ENCODE data around the gene RGS21.
"Not testable (repeated sequence)": the region's sequence is repeated elsewhere in the genome, so short reads cannot be mapped to it uniquely, and the experiment has no call there.

Gene RGS21, protein sequence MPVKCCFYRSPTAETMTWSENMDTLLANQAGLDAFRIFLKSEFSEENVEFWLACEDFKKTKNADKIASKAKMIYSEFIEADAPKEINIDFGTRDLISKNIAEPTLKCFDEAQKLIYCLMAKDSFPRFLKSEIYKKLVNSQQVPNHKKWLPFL

DNA sequence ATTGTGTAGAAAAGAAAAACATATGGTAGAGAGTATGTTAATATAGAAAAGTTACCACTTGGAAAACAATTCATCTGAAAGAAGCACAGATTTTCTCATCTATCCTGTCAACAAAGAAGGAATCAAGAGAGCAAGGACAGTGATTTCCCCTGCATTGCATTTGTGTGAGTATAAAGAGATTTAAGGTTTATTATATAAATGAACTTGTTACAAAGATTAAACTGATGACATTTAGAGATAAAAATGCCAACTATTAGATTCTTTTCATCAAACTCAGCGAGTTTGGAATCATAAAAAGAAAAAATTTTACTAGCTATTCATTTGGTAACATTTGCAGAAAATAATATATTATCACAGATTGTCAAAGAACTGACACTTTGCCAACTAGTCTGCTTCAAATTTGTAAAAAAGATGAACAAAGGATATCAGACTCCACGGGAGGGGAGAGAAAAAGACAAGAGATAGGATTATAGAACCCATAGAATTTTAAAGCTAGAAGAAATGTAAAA, at the start of gene RGS21:
RGS21 (plus strand) TSS at position 51 of the 509 bp plus-strand sequence. CDS start 26,045 bp downstream, outside the sequence.
- DNase-seq (no peak), ATAC-seq (no peak)
- H3K9me3 Mint-ChIP-seq: no peaks in the 10 kb centered on the region
- no peaks in the 10 kb centered on the region for H3K27me3 Mint-ChIP-seq
- H3K4me1 Mint-ChIP-seq: no peaks in the 10 kb centered on the region
- no peak within 1 kb of the TSS for H3K4me3 Mint-ChIP-seq
- H3K27ac Mint-ChIP-seq: no peak within 1 kb of the TSS

DNA sequence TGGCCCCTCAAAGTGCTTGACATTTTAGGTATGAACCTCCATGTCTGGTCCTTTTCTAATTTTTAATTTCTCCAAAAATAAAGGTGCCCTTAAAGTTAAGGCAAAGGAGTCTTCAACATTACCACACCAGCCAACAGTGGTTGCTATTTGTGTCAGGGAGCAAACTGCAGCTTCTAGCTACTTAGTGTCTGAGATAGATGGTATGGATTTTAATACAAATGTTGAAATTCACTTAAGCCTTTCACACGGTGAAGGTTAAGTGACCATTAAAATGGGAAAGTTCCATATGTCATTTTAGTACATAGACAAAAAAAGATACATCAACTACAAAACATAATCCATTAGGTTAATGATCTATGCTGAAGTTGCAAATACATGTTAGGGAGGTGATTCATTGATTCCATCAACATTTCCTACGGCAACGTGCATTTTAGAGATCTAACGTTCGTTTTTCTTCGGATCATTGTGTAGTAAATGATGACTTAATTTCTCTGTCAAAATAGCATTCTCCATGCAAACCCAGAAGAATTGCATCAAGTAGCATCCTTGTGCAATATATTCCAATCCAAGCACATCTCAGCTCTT, 48.2 kb upstream of the RGS21 start:
- H3K27me3 Mint-ChIP-seq: no peaks in the 10 kb centered on the region
- no peak overlapping the region for H3K27ac Mint-ChIP-seq
- no peaks in the 10 kb centered on the region for H3K9me3 Mint-ChIP-seq
- no peak overlapping the region for H3K4me3 Mint-ChIP-seq
- no peak for ATAC-seq
- no peaks in the 10 kb centered on the region for H3K4me1 Mint-ChIP-seq
- DNase-seq: no peak

DNA sequence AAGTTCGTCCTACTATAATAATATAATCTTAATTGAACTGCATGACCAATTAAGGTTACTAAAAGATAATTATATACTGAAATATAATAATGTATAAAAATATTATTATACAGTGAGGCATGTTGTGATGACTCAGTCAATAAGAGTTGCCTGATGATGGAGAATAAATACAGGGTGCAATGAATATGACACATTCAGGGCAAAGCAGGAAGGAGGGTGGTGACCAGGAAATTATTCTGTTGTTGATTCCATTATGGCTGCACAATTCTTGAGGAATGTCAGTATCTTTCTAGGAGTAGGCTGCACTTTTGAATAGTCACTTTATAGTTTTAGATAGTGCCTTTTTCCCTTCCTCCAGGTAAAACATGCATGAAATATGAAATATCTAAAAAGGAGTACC, 46.4 kb upstream of the RGS21 start:
- no peaks in the 10 kb centered on the region for H3K27me3 Mint-ChIP-seq
- no peak overlapping the region for H3K4me3 Mint-ChIP-seq
- no peak overlapping the region for H3K27ac Mint-ChIP-seq
- no peak for ATAC-seq
- H3K4me1 Mint-ChIP-seq: no peaks in the 10 kb centered on the region
- H3K9me3 Mint-ChIP-seq: no peaks in the 10 kb centered on the region
- no peak for DNase-seq

DNA sequence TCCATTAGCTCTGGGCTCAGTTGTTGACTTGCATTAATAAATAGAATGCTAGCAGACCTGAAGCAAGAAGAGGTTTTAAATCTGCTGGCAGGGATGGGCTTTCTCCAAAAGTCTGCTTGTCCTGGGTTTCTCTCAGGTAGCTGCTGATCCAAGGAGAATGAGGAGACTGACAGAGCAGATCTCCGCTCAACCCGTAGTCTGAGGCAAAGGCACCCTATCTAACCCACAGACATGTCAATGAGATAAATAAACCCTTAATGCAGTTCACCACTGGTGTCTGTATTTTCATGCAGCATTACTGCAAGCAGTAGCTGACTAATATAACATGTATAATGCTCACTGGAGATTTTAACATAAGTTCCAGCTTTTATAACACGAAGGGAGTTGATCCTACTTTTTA, 44.1 kb upstream of the RGS21 start:
- no peaks in the 10 kb centered on the region for H3K27me3 Mint-ChIP-seq
- ATAC-seq (no peak), DNase-seq (no peak)
- H3K27ac Mint-ChIP-seq: no peak overlapping the region
- H3K9me3 Mint-ChIP-seq: no peaks in the 10 kb centered on the region
- no peaks in the 10 kb centered on the region for H3K4me1 Mint-ChIP-seq
- no peak overlapping the region for H3K4me3 Mint-ChIP-seq

DNA sequence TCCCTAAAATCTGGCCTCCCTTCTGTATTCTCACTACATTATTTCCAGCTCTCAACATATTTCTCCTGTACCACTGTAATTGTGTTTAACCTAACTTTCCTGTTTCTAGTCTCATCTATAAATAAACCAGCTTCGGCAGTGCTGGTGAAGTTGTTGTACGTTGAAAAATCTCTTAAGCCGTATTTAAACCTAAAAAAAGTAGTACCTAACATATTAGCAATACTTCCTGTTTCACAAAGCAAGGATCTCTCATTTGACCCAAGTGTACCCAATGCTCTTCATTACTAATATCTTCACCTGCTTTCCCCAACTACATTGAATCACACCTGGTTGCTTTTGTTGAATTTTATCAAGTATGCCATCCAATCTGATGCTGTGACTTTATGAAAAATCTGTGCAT, 42.2 kb upstream of the RGS21 start:
- Mint-ChIP-seq H3K27me3 (no peaks in the 10 kb centered on the region), H3K9me3 (no peaks in the 10 kb centered on the region), H3K27ac (no peak overlapping the region), H3K4me1 (no peaks in the 10 kb centered on the region), H3K4me3 (no peak overlapping the region)
- ATAC-seq (no peak), DNase-seq (no peak)

DNA sequence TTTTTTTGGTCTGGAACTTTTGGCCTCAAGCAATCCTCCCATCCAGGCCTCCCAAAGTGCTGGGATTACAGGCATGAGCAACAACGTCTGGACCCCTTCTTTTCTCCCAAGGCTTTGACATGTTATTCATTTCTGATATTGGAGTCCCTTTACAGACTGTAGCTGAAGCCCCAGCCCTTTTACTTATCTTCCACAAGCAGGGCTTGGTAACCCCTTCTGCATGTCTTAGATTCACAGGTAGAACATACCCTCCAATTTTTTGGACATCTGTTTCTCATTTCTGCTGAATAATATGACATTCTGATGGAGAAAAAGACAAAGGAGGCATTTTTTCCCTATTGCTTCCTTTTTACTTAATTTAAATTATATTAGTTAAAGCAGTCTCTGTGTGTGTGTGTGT, 39.2 kb upstream of the RGS21 start:
- H3K27ac Mint-ChIP-seq: no peak overlapping the region
- H3K4me3 Mint-ChIP-seq: no peak overlapping the region
- H3K4me1 Mint-ChIP-seq: no peaks in the 10 kb centered on the region

DNA sequence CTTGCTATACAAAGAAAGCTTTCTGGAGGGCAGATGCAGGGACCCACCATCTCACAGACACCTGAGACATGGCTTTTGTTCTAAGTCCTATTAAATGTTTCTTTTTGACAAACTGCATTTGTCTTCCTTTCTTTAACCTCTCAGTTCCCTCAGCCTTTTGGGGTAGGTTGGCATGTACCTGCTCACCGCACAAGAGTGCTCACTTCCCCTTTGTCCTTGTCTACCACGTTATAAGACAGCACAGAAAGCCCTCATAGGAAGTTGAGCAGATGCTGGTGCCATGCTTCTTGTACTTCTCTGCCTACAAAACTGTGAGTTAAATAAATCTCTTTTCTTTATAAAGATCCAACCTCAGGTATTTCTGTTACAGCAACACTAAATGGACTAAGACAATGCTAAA, 31.9 kb upstream of the RGS21 start:
- Mint-ChIP-seq H3K9me3 (peaks cover 16 to 30% of the 10 kb centered on the region in 2 donors), H3K4me1 (no peaks in the 10 kb centered on the region), H3K4me3 (no peak overlapping the region), H3K27ac (peak overlapping the region in 1 of 2 donors; percentile 19), H3K27me3 (no peaks in the 10 kb centered on the region)
- DNase-seq: no peak
- no peak for ATAC-seq

More for the DNA sequence above, 39.2 kb upstream of the RGS21 start:
- DNase-seq (no peak), ATAC-seq (no peak)
- H3K27me3 Mint-ChIP-seq: no peaks in the 10 kb centered on the region
- H3K9me3 Mint-ChIP-seq: peaks cover 0 to 5% of the 10 kb centered on the region in 2 donors

DNA sequence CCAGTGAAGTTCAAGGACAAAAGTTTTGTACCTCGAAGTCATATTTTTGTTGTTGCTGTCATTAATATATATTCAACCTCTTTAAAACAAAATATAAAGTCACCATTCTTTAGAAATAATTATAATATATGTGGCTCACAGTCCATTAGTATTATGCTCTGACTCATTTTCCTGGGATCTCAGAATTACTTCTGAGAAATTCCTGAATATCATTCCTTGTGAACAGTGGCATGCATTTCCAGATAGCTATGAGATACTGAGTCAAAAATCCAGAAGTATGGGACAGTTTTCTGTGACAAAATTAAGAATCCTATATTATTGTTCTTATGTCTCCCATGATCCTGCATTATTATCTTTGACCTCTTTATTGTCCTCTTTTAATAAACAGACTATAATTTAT, 13.8 kb upstream of the RGS21 start:
- ATAC-seq (no peak), DNase-seq (no peak)
- H3K9me3 Mint-ChIP-seq: peaks cover 8 to 9% of the 10 kb centered on the region in 2 donors
- H3K4me1 Mint-ChIP-seq: no peaks in the 10 kb centered on the region
- H3K27me3 Mint-ChIP-seq: no peaks in the 10 kb centered on the region
- H3K4me3 Mint-ChIP-seq: no peak overlapping the region
- H3K27ac Mint-ChIP-seq: no peak overlapping the region

DNA sequence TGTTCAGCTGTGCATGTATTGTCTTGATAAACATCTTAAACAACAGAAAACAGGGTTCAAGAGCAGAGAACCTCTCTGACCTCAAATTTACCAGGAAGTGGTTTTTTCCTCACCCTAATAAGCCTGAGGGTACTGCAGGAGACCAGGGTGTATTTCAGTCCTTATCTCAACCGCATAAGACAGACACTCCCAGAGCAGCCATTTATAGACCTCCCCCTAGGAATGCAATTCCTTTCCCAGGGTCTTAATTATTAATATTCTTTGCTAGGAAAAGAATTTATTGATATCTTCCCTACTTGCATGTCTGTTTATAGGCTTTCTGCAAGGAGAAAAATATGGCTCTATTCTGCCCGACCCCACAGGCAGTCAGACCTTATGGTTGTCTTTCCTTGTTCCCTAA, 8.5 kb upstream of the RGS21 start:
- DNase-seq, ATAC-seq, H3K27me3 Mint-ChIP-seq, H3K4me1 Mint-ChIP-seq, H3K27ac Mint-ChIP-seq, H3K4me3 Mint-ChIP-seq: not testable (repeated sequence)
- H3K9me3 Mint-ChIP-seq: peaks cover 9 to 11% of the 10 kb centered on the region in 2 donors

DNA sequence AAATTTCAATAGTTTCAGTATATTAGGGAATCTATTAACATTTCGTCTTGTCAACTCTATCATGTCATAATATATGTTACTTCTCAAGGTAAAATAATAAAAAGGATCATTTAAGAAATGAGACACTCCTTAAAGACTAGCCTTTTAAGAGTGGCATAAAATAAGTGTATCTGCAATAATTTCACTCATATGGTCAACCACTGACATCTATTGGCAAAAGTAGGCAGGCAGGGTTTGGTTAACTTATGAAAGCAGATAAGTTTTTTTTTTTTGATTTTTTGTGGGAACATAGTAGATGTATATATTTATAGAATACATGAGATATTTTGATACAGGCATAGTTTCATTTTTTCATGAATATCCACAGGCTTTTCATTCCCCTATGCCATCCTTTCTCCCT, 5.5 kb upstream of the RGS21 start:
- H3K4me1 Mint-ChIP-seq: no peaks in the 10 kb centered on the region
- ATAC-seq (no peak), DNase-seq (no peak)
- H3K4me3 Mint-ChIP-seq: no peak overlapping the region
- H3K27me3 Mint-ChIP-seq: no peaks in the 10 kb centered on the region
- H3K9me3 Mint-ChIP-seq: peaks cover 9 to 11% of the 10 kb centered on the region in 2 donors
- no peak overlapping the region for H3K27ac Mint-ChIP-seq

DNA sequence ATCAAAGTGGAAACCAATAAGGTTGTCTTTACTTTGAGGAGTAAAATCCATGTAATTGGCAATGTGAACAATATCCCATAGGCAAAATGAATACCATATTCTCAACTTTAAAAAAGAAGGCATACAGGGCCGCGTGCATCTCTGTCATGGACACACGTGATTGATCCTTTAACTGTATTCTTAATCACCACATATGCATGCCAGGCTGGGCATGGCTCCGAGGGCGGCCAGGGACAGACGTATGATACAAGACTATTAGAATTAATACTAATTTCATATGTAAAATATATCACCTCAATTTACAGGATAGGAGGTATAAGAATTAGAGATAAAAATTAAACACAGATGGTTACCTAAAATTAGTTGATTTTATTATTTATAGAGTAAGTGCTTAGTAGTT, 11.2 kb downstream of the RGS21 start:
- Mint-ChIP-seq H3K4me3 (no peak overlapping the region), H3K9me3 (no peaks in the 10 kb centered on the region)

DNA sequence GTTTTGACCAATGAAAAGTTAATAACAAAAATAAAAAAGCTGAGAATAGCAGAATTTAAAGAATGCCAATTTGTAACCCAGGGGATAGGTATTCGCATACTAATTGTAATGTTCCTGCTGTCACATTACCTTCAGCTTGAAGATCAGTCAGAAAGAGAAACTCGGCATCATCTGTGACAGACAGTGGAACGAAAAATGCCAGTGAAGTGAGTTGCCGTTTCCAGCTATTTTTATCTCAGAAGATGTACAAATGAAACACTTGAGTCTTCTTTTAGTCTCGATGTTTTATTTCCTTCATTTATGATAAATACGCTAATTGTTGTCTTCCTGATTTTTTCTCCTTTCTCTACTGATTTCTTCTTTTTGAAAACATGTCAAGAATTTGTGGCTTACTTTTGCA, 26.1 kb downstream of the RGS21 start:
- ATAC-seq: no peak
- no peaks in the 10 kb centered on the region for H3K4me1 Mint-ChIP-seq
- H3K9me3 Mint-ChIP-seq: peaks cover 0 to 5% of the 10 kb centered on the region in 2 donors
- H3K27me3 Mint-ChIP-seq: no peaks in the 10 kb centered on the region
- no peak overlapping the region for H3K4me3 Mint-ChIP-seq
- no peak overlapping the region for H3K27ac Mint-ChIP-seq
- DNase-seq: no peak

More for the DNA sequence above, 11.2 kb downstream of the RGS21 start:
- no peaks in the 10 kb centered on the region for H3K27me3 Mint-ChIP-seq
- ATAC-seq (no peak), DNase-seq (no peak)
- no peak overlapping the region for H3K27ac Mint-ChIP-seq
- no peaks in the 10 kb centered on the region for H3K4me1 Mint-ChIP-seq

DNA sequence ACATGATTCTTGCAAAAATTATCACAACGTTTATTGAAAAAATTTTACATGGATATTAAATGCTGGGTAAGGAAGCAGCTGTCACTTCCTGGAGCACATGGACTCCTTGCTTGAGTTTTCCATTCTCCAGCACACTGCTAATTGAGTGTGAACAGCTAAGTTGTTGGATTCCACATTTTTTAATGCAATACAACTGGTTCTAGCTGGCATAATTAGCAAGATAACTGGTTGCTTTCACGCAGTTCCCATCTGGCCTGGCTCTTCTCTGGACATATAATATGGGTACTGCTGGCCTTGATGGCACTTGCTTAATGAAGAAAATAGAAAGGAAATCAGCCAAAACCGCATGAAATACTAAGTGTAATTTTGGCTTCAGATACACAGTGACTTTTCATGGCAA, 26.6 kb downstream of the RGS21 start:
- Mint-ChIP-seq H3K4me3 (no peak overlapping the region), H3K4me1 (no peaks in the 10 kb centered on the region), H3K27me3 (no peaks in the 10 kb centered on the region), H3K27ac (no peak overlapping the region), H3K9me3 (peaks cover 0 to 5% of the 10 kb centered on the region in 2 donors)
- DNase-seq (no peak), ATAC-seq (no peak)

DNA sequence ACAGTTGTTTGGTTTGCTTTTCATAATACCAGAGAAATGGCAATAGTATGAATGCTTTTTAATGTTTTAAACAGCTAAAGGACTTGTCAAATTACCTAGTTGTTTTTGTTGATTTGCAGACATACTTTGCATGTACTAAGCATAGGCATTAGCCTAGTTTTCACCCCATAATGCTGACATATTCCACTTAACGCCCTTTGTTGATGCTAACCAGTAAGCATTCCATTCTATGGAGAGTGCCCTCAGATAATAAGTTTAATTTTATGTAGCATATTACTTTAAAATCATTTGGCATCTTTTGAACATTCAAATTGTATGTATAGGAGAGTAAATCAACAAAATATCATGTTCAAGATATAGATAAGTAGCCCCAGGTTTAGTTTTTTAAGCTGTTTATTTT, 32.5 kb downstream of the RGS21 start:
- Mint-ChIP-seq H3K9me3 (no peaks in the 10 kb centered on the region), H3K4me3 (no peak overlapping the region), H3K27ac (no peak overlapping the region), H3K4me1 (no peaks in the 10 kb centered on the region), H3K27me3 (no peaks in the 10 kb centered on the region)
- DNase-seq: no peak
- ATAC-seq: no peak

DNA sequence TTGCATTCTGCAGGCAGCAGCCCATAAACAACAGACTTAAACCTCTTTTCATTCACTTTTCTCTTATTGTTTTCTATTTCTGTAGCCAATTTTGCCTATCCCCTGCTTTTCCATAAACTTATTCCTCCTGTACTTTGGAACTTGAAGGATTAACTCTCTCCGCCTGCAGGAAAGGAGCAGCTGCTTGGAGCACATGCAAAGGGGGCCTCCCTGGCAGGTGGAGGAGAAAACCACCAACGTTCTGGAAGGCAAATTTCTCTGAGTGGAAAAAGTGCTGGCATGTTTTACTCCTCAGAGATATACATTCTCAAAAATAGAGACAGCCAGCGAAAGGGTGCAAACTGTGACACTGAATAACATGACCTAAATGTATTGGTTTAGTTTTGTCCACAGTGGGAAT, 33.6 kb downstream of the RGS21 start:
- H3K4me1 Mint-ChIP-seq: no peaks in the 10 kb centered on the region
- no peak overlapping the region for H3K27ac Mint-ChIP-seq
- no peaks in the 10 kb centered on the region for H3K27me3 Mint-ChIP-seq
- no peak overlapping the region for H3K4me3 Mint-ChIP-seq
- no peaks in the 10 kb centered on the region for H3K9me3 Mint-ChIP-seq
- ATAC-seq (no peak), DNase-seq (no peak)

DNA sequence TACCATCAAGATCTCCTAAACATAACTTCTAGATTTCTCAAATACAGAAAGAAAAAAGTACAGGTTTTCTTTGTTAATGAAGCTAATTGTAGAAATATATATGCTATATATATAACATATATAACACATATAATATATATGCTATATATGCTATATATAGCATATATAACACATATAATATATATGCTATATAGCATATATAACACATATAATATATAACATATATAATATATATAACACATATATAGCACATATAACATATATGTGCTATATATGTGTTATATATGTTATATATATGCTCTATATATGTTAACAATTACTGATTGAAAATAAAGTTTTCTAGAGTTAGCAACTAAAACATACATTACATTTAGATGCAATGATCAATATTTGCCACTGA, 34.8 kb downstream of the RGS21 start:
- no peak overlapping the region for H3K4me3 Mint-ChIP-seq
- H3K27ac Mint-ChIP-seq: no peak overlapping the region
- H3K27me3 Mint-ChIP-seq: no peaks in the 10 kb centered on the region
- ATAC-seq (no peak), DNase-seq (no peak)
- H3K9me3 Mint-ChIP-seq: no peaks in the 10 kb centered on the region
- no peaks in the 10 kb centered on the region for H3K4me1 Mint-ChIP-seq

DNA sequence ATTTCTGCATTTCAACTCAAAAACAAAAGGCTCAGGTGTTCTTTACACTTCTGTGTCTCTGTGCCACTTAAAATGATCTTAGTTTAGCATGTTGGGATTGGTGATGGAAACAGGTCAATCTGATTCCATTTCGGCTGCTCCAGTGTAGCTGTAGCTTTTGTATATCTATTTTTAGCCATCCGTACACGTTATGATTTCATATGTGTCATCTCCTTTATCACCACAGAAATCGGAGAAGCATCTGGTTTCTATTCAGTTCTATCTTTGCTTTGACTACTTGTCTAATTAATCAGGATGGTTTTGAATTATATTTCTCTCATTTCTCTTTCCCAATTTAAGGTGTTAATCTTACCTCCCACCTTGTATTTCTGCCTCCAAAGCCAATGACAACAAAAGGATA, 41.1 kb downstream of the RGS21 start:
- ATAC-seq: no peak
- H3K9me3 Mint-ChIP-seq: no peaks in the 10 kb centered on the region
- H3K4me3 Mint-ChIP-seq: no peak overlapping the region
- no peak for DNase-seq
- no peaks in the 10 kb centered on the region for H3K27me3 Mint-ChIP-seq
- H3K27ac Mint-ChIP-seq: no peak overlapping the region
- H3K4me1 Mint-ChIP-seq: no peaks in the 10 kb centered on the region

Data from stimulated activated naive CD8-positive, alpha-beta T cell treated with anti-CD3 and anti-CD28 coated beads, Interleukin-15, amount 100 ng/mL, for 72 hours (primary cell).